OCI-LY1 (cell line): ENCODE measurements around the gene TMEM176A.

Experiments used
- H2AFZ ChIP-seq: fragments of 200-600 bp; sonication (generic), shearing (Covaris generic); 2 replicates; pipeline ENCODE4 v1.6.0; 2014; ENCODE audit warnings: antibody characterized with exemption, mild to moderate bottlenecking, low read length
- H3F3A ChIP-seq: fragments of 200-600 bp; sonication (generic), shearing (Covaris generic); 2 replicates; pipeline ENCODE4 v1.6.0; 2014; ENCODE audit warnings: mild to moderate bottlenecking, antibody characterized with exemption, low read length, moderate library complexity; ENCODE audit not compliant: insufficient read depth
- H3K27ac ChIP-seq: fragments of 200-600 bp; sonication (generic); 2 replicates; pipeline ENCODE4 v1.5.1; 2014; ENCODE audit warnings: low read length, mixed run types, mild to moderate bottlenecking, low read depth; ENCODE audit not compliant: poor library complexity, severe bottlenecking
- H3K27me3 ChIP-seq: fragments of 200-600 bp; sonication (generic); 2 replicates; pipeline ENCODE4 v1.6.0; 2014; ENCODE audit warnings: antibody characterized with exemption, mild to moderate bottlenecking, low read length, moderate library complexity; ENCODE audit not compliant: insufficient read depth
- H3K36me3 ChIP-seq: fragments of 200-600 bp; sonication (generic); 2 replicates; pipeline ENCODE4 v1.6.1; 2014; ENCODE audit warnings: mild to moderate bottlenecking, antibody characterized with exemption, low read length, moderate library complexity, mixed read lengths; ENCODE audit not compliant: insufficient read depth
- H3K4me1 ChIP-seq: fragments of 200-600 bp; sonication (generic); 2 replicates; pipeline ENCODE4 v1.5.1; 2014; ENCODE audit warnings: mild to moderate bottlenecking, low read length, moderate library complexity; ENCODE audit not compliant: insufficient read depth, severe bottlenecking
- H3K4me2 ChIP-seq: fragments of 200-600 bp; sonication (generic), shearing (Covaris generic); 2 replicates; pipeline ENCODE4 v1.6.1; 2014; ENCODE audit warnings: low read length
- H3K4me3 ChIP-seq: fragments of 200-600 bp; sonication (generic); 2 replicates; pipeline ENCODE4 v1.5.1; 2014; ENCODE audit warnings: low read length, low read depth, mild to moderate bottlenecking, mixed read lengths; ENCODE audit not compliant: poor library complexity, severe bottlenecking
- H3K79me2 ChIP-seq: fragments of 200-600 bp; shearing (Covaris generic); 2 replicates; pipeline ENCODE4 v1.6.1; 2016; ENCODE audit warnings: mixed run types, low read length, mixed read lengths; ENCODE audit not compliant: insufficient read depth
- H3K9ac ChIP-seq: fragments of 200-600 bp; sonication (generic), shearing (Covaris generic); 2 replicates; pipeline ENCODE4 v1.6.1; 2014; ENCODE audit warnings: mild to moderate bottlenecking, low read length, mixed read lengths
- H3K9me2 ChIP-seq: fragments of 200-600 bp; sonication (generic), shearing (Covaris generic); 2 replicates; pipeline ENCODE4 v1.6.1; 2014; ENCODE audit warnings: low read depth, mild to moderate bottlenecking, low read length, mixed read lengths
- H3K9me3 ChIP-seq: fragments of 200-600 bp; shearing (Covaris generic); 2 replicates; pipeline ENCODE4 v1.6.1; 2014; ENCODE audit warnings: low read length, mixed read lengths
- H4K20me1 ChIP-seq: fragments of 200-600 bp; sonication (generic), shearing (Covaris generic); 2 replicates; pipeline ENCODE4 v1.6.0; 2016; ENCODE audit warnings: mild to moderate bottlenecking, low read length; ENCODE audit not compliant: insufficient read depth
- CTCF ChIP-seq: fragments of 200-600 bp; sonication (generic), shearing (Covaris generic); IDR thresholded peaks from 2 replicates; pipeline ENCODE4 v1.5.1; 2017; ENCODE audit warnings: mild to moderate bottlenecking, antibody characterized with exemption, low read length, moderate library complexity, mixed read lengths
- EZH2 ChIP-seq: fragments of 200-600 bp; sonication (generic), shearing (Covaris generic); IDR thresholded peaks from 2 replicates; pipeline ENCODE4 v1.8.0; 2017; ENCODE audit warnings: borderline replicate concordance, mixed run types, mild to moderate bottlenecking, antibody characterized with exemption, low read length, moderate library complexity, mixed read lengths

TMEM176A gene

GRCh38 chr7:150797661-150798060 lies 2.9 kb upstream of the TMEM176A start:
- H3K9me3 ChIP-seq = no peaks in the 10 kb centered on the region
- no peaks in the 10 kb centered on the region for H3F3A ChIP-seq
- H3K36me3 ChIP-seq = no peaks in the 10 kb centered on the region
- no peaks in the 10 kb centered on the region for H3K9me2 ChIP-seq
- peaks cover 1% of the 10 kb centered on the region; the same call in 1 of the 2 replicates for H3K27me3 ChIP-seq
- no peak overlapping the region for H2AFZ ChIP-seq
- no peaks in the 10 kb centered on the region for H4K20me1 ChIP-seq
- no peak overlapping the region for H3K4me2 ChIP-seq
- no peaks in the 10 kb centered on the region for H3K79me2 ChIP-seq
- H3K9ac ChIP-seq = no peak overlapping the region
- H3K27ac ChIP-seq = no peak overlapping the region
- no peak overlapping the region for H3K4me3 ChIP-seq
- H3K4me1 ChIP-seq = no peaks in the 10 kb centered on the region
- no peak for TF ChIP-seq EZH2
- TF ChIP-seq CTCF = no peak

DNA sequence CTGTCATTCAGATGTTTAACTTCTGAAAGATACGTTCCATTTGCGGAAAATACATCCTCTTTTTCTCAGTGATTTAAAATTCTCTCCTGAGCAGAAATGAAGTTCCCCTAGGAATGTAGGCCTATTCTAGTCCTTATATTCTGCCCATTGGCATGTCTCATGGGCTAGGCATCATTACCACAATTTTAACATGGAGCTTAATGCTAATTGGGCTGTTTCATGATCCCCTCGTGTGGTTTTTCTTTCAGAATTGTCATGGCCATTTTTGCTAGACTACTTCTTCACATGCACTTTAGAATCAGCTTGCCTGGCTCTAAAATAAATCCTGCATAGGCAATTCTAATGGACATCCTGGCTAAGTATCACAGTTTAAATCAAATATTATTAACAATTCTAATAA lies 1.4 kb upstream of the TMEM176A start:
- Histone ChIP-seq H3K79me2 (no peaks in the 10 kb centered on the region), H3K4me1 (no peaks in the 10 kb centered on the region), H3K9me3 (no peaks in the 10 kb centered on the region), H3K9me2 (no peaks in the 10 kb centered on the region), H4K20me1 (no peaks in the 10 kb centered on the region), H3K27me3 (peaks cover 12% of the 10 kb centered on the region), H3K9ac (no peak overlapping the region), H3K4me2 (no peak overlapping the region), H3K36me3 (no peaks in the 10 kb centered on the region), H2AFZ (no peak overlapping the region), H3K4me3 (no peak overlapping the region), H3K27ac (no peak overlapping the region), H3F3A (no peaks in the 10 kb centered on the region)
- TF ChIP-seq CTCF = no peak
- TF ChIP-seq EZH2 = no peak

DNA sequence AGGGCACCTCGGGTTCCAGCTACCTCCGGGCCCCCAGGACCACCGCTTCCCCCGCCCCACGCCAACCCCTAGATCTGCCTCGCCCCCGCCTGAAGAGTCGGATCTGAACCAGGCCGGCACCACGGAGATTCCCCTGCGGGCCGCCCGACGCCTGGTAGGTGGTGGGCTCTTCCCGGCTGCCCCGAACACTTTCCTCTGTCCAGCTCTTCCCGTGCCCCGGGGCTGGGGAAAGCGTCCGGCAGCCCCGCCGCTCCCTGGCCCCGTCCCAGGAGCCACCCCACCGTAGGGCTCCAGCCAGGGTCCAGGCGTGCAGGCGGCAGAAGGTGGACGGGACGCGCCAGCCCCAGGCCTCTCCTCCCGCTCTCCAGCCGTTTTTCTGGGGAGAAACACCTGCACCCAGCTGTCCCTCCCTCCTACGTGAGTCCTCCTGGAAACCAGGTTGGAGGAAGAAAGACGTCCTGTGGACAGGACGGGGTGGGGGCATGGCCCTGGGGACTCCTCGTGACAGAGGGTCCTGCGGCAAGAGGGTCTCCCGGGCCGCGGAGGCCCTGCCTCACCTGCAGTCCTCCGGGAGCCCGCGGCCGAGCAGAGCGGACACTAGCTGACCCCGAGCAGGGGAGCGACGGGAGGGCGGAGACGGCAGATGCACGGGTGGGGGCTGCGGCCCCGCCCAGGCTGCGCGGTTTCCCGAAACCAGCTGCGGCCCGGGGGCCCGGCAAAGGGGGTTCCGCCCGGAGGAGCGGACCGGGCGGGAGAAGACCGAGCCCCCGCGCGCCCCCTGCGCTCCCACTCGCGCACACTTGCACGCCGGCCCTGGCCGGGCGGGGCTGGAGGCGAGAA lies 608 bp upstream of the TMEM176A start, which contains the start of gene TMEM176B:
TSS of gene TMEM176B (minus strand) at position 624 of the 840 bp plus-strand sequence. CDS start 3,795 bp downstream, outside the sequence.
- no peaks in the 10 kb centered on the region for H3K9me3 ChIP-seq
- H4K20me1 ChIP-seq = no peaks in the 10 kb centered on the region
- H3K27ac ChIP-seq = no peak within 1 kb of the TSS
- H3K4me1 ChIP-seq = no peaks in the 10 kb centered on the region
- TF ChIP-seq CTCF = no peak
- TF ChIP-seq EZH2 = no peak
- H3K4me2 ChIP-seq = no peak within 1 kb of the TSS
- no peaks in the 10 kb centered on the region for H3F3A ChIP-seq
- H3K79me2 ChIP-seq = no peaks in the 10 kb centered on the region
- H3K9me2 ChIP-seq = no peaks in the 10 kb centered on the region
- H3K27me3 ChIP-seq = peaks cover 12% of the 10 kb centered on the region
- H3K36me3 ChIP-seq = no peaks in the 10 kb centered on the region
- H2AFZ ChIP-seq = no peak within 1 kb of the TSS
- no peak within 1 kb of the TSS for H3K4me3 ChIP-seq
- H3K9ac ChIP-seq = no peak within 1 kb of the TSS
